K562 (cell line): ENCODE results near the gene SRC. TPM values are rescaled to one million over a fixed set of nuclear protein-coding genes. Genes with fewer than 3 reads are reported as not detected.
A peak's percentile ranks its signal among the peaks of the same experiment; 100 is the strongest.

Experiments used
- ADNP ChIP-seq: fragments of 200-800 bp; sonication (Bioruptor generic); IDR thresholded peaks from 2 replicates; pipeline ENCODE4 v1.6.1; 2016; ENCODE audit warnings: missing genetic modification characterization, missing compliant biosample characterization
- BCOR ChIP-seq: fragments of 450-650 bp; IDR thresholded peaks from 2 replicates; pipeline ENCODE4 v1.6.1; 2016
- CBX5 ChIP-seq: IDR thresholded peaks from 2 replicates; pipeline ENCODE4 v1.6.1; 2014; ENCODE audit warnings: low read depth, borderline replicate concordance
- CCAR2 ChIP-seq: fragments of 200-400 bp; formaldehyde crosslinking; IDR thresholded peaks from 2 replicates; pipeline ENCODE4 v1.6.1; 2017; ENCODE audit warnings: mild to moderate bottlenecking, low read depth, low read length
- DACH1 ChIP-seq: fragments of 450-650 bp; IDR thresholded peaks from 2 replicates; pipeline ENCODE4 v1.6.1; 2018; ENCODE audit not compliant: partially characterized antibody
- E2F4 ChIP-seq: sonication (generic); formaldehyde crosslinking; IDR thresholded peaks from 2 replicates; pipeline ENCODE4 v1.8.0; 2022; ENCODE audit warnings: mild to moderate bottlenecking, low read depth, missing genetic modification reagents
- ESRRA ChIP-seq: fragments of 450-650 bp; IDR thresholded peaks from 2 replicates; pipeline ENCODE4 v1.6.1; 2014; ENCODE audit warnings: low read depth, mild to moderate bottlenecking, moderate library complexity, borderline replicate concordance
- FOXA1 ChIP-seq: fragments of 450-650 bp; IDR thresholded peaks from 2 replicates; pipeline ENCODE4 v1.6.1; 2016; ENCODE audit warnings: mild to moderate bottlenecking, borderline replicate concordance
- FOXA3 ChIP-seq, 2 experiments: fragments of 450-650 bp in 1 of 2; sonication (generic) in 1 of 2; formaldehyde crosslinking; IDR thresholded peaks in 1 of 2; conservative IDR thresholded peaks in 1 of 2; 2 replicates each; pipeline versions ENCODE4 v1.4.0 to v1.8.0; 2020 to 2022; ENCODE audit warnings: mild to moderate bottlenecking in 2 of 2, missing genetic modification reagents in 1 of 2
- HNRNPL ChIP-seq: fragments of 200-400 bp; formaldehyde crosslinking; IDR thresholded peaks from 2 replicates; pipeline ENCODE4 v1.6.1; 2017; ENCODE audit warnings: low read depth, mild to moderate bottlenecking, low read length
- JUND ChIP-seq, 2 experiments: IDR thresholded peaks; 2 replicates in 1 of 2; 3 replicates in 1 of 2; pipeline ENCODE4 v1.6.1; 2011; ENCODE audit warnings: borderline replicate concordance in 2 of 2, low read depth in 2 of 2, low read length in 2 of 2, improper control_type of control experiment in 1 of 2, missing biosample characterization in 1 of 2, missing genetic modification characterization in 1 of 2, missing genetic modification reagents in 1 of 2
- MEIS2 ChIP-seq: fragments of 450-650 bp; IDR thresholded peaks from 2 replicates; pipeline ENCODE4 v1.6.1; 2014; ENCODE audit warnings: mild to moderate bottlenecking; ENCODE audit not compliant: partially characterized antibody
- PHF8 ChIP-seq: fragments of 200-600 bp; sonication (generic); IDR thresholded peaks from 2 replicates; pipeline ENCODE4 v1.6.1; 2012; ENCODE audit warnings: mixed run types, mild to moderate bottlenecking, inconsistent platforms, low read length, moderate library complexity, borderline replicate concordance
- PTBP1 ChIP-seq: fragments of 200-400 bp; formaldehyde crosslinking; IDR thresholded peaks from 2 replicates; pipeline ENCODE4 v1.6.1; 2017; ENCODE audit warnings: low read depth, low read length
- RBM25 ChIP-seq: fragments of 200-400 bp; formaldehyde crosslinking; IDR thresholded peaks from 2 replicates; pipeline ENCODE4 v1.6.1; 2018; ENCODE audit warnings: low read length, low read depth, moderate library complexity; ENCODE audit not compliant: severe bottlenecking
- RCOR1 ChIP-seq, 2 experiments: IDR thresholded peaks; 2 replicates each; pipeline ENCODE4 v1.6.1; 2012; ENCODE audit warnings: low read depth in 2 of 2, low read length in 2 of 2, borderline replicate concordance in 1 of 2, improper control_type of control experiment in 1 of 2
- RNF219 ChIP-seq: fragments of 250-450 bp; sonication (Bioruptor Pico); IDR thresholded peaks from 2 replicates; pipeline ENCODE4 v1.5.0; 2022; ENCODE audit warnings: mild to moderate bottlenecking
- U2AF1 ChIP-seq: fragments of 200-400 bp; formaldehyde crosslinking; optimal IDR thresholded peaks from 2 replicates; pipeline ENCODE3; 2017; ENCODE audit warnings: mild to moderate bottlenecking, low read depth, low read length, moderate library complexity
- USF2 ChIP-seq: sonication (generic); formaldehyde crosslinking; IDR thresholded peaks from 2 replicates; pipeline ENCODE4 v1.5.0; 2020; ENCODE audit warnings: missing genetic modification reagents
- XRCC4 ChIP-seq: IDR thresholded peaks from one replicate; pipeline ENCODE4 v1.6.1; 2011; ENCODE audit not compliant: insufficient read depth, insufficient read length; ENCODE audit errors: extremely low read depth
- ZNF764 ChIP-seq: fragments of 250-450 bp; sonication (Bioruptor Pico); IDR thresholded peaks from 2 replicates; pipeline ENCODE4 v1.4.0; 2020; ENCODE audit warnings: low read depth, mild to moderate bottlenecking, moderate library complexity
- ZSCAN29 ChIP-seq: fragments of 450-650 bp; IDR thresholded peaks from 2 replicates; pipeline ENCODE4 v1.6.1; 2017
- polyA plus RNA-seq, 8 experiments: library from polyadenylated mRNA; depleted of rRNA in 4 of 8; stranded (reverse) in 5 of 8; unstranded in 3 of 8; fragments of >200 nt; fragmentation: Nextera tagmentation in 2 of 8; fragmentation: Illumina TruSeq in 1 of 8; extraction: Ambion mirVana in 2 of 8; extraction: Trizol in 1 of 8; gene quantifications; 2 replicates each; pipeline versions ENCODE4 v1.2.1 to v1.2.3, GENCODE V29; 2011 to 2014; ENCODE audit warnings: inconsistent platforms in 1 of 8, missing spikeins in 1 of 8
- total RNA-seq, 7 experiments: library from RNA; depleted of rRNA in 6 of 7; stranded (reverse); fragments of >200 nt in 6 of 7; fragmentation: Illumina TruSeq in 2 of 7; extraction: Trizol in 2 of 7; gene quantifications; 2 replicates each; pipeline versions ENCODE4 v1.2.1 to v1.2.3, GENCODE V29; 2011 to 2021; ENCODE audit warnings: low replicate concordance in 1 of 7

Gene SRC
- total and polyA plus RNA-seq, 9 of the 15 experiments (the other 6 are each of a cell fraction or from before 2014, with no cell fraction given) = 0.06 to 8.5 (median 3.1) TPM

- TF ChIP-seq E2F4 (CRISPR knock-in tag) = no peak
- TF ChIP-seq JUND (IDR thresholded peaks at IDR 0.05; ENCODE audit: borderline replicate concordance, low read depth, low read length) = peak; percentile 71
- TF ChIP-seq JUND (tag; IDR thresholded peaks at IDR 0.05; ENCODE audit: borderline replicate concordance, low read depth, low read length) = peak; percentile 44; the same call in 1 of the 3 replicates
- TF ChIP-seq RBM25 = peak; percentile 86
- TF ChIP-seq BCOR = peak; percentile 95
- 0 out of 2 replicates have a peak, but pooled peaks have one; percentile 66 for TF ChIP-seq PTBP1
- TF ChIP-seq ESRRA = peak; percentile 39; the same call in 1 of the 2 replicates
- peak in 1 of 2 experiments; percentile 57; a peak in 1 of 4 replicates for TF ChIP-seq RCOR1 (IDR thresholded peaks at IDR 0.05; ENCODE audit: borderline replicate concordance in 1 of 2, low read depth in 2 of 2, low read length in 2 of 2)
- no peak for TF ChIP-seq USF2 (CRISPR knock-in tag)
- TF ChIP-seq RNF219 (CRISPR knock-in tag) = no peak
- TF ChIP-seq MEIS2 = no peak
- TF ChIP-seq FOXA3 (CRISPR knock-in tag; conservative IDR thresholded peaks at IDR 0.05 in 1 of 2, IDR thresholded peaks at IDR 0.05 in 1 of 2) = peak; percentile 59 to 70; a peak in 2 of 4 replicates
- no peak for TF ChIP-seq ZNF764 (CRISPR knock-in tag)
- TF ChIP-seq ADNP (tag) = peak; percentile 89
- no peak for TF ChIP-seq ZSCAN29
- TF ChIP-seq HNRNPL = no peak
- peak; percentile 42 for TF ChIP-seq DACH1
- TF ChIP-seq PHF8 = no peak
- TF ChIP-seq CBX5 = no peak
- peak; percentile 49 for TF ChIP-seq FOXA1
- TF ChIP-seq U2AF1 = no peak
- no peak for TF ChIP-seq XRCC4
- TF ChIP-seq CCAR2 = no peak
These were observed 34.3 kb downstream of the SRC start (continued) for GRCh38 chr20:37379967-37380828.
